Measurements from ENCODE around the gene DLG1. TPM values are rescaled to one million over a fixed set of nuclear protein-coding genes. Genes with fewer than 3 reads are reported as not detected.
A peak's percentile ranks its signal among the peaks of the same experiment; 100 is the strongest.

DLG1 gene
- total RNA-seq, 6 donors from 2014 or later: 49.3 to 102 (median 63.2) TPM

DNA sequence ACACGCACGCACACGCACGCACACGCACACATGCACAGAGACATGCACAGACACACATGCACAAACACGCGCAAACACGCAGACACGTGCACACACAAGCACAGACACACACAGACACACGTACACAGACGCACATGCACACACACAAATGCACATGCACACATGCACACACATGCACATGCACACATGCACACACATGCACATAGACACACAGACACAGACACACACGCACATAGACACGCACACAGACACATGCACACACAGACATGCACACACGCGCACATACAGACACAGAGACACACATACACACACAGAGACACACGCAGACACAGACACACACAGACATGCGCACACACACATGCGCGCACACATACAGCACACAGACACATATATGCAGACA is 303.4 kb downstream of the DLG1 start:
- Histone ChIP-seq H3K9me3 (no peaks in the 10 kb centered on the region), H3K27ac (no peak overlapping the region), H3K4me1 (no peaks in the 10 kb centered on the region), H3K27me3 (no peaks in the 10 kb centered on the region), H3K36me3 (no peaks in the 10 kb centered on the region), H3K4me3 (no peak overlapping the region)
- DNase-seq: no peak
- no peak for ATAC-seq (ENCODE audit: low FRiP score in 2 of 2)
- TF ChIP-seq POLR2AphosphoS5 (IDR thresholded peaks at IDR 0.05): no peak
- no peak for TF ChIP-seq CTCF (IDR thresholded peaks at IDR 0.05)
- no peak for TF ChIP-seq EP300 (IDR thresholded peaks at IDR 0.05)
- TF ChIP-seq POLR2A (IDR thresholded peaks at IDR 0.05): no peak
- 90 to 95% methylated on average over 19 of the region's 19 CpGs for WGBS, 2 donors

GRCh38 chr3:196994056-196994455 is 304.4 kb downstream of the DLG1 start:
- WGBS, 2 donors: 78% methylated on average over 16 of the region's 16 CpGs

More at GRCh38 chr3:196994056-196994455, 304.4 kb downstream of the DLG1 start:
- ATAC-seq (ENCODE audit: low FRiP score in 2 of 2): no peak
- Histone ChIP-seq H3K27me3 (no peaks in the 10 kb centered on the region), H3K27ac (no peak overlapping the region), H3K36me3 (no peaks in the 10 kb centered on the region), H3K4me1 (no peaks in the 10 kb centered on the region), H3K4me3 (no peak overlapping the region), H3K9me3 (no peaks in the 10 kb centered on the region)
- peak in 1 of 2 donors; percentile 64 for DNase-seq
- TF ChIP-seq POLR2AphosphoS5 (IDR thresholded peaks at IDR 0.05) (no peak), EP300 (IDR thresholded peaks at IDR 0.05) (no peak), CTCF (IDR thresholded peaks at IDR 0.05) (no peak), POLR2A (IDR thresholded peaks at IDR 0.05) (no peak)

Small RNAs within 50 kb of the gene (small RNA-seq; reads per million reads assigned to genes)
- gene MIR4797: 0 reads per million in 4 donors
